Breast epithelium (tissue), 3 donors: Measurements from ENCODE around the gene LMTK3.

Experiments used
- CTCF ChIP-seq, 3 donors: fragments of 450-650 bp; IDR thresholded peaks; one replicate each; pipeline ENCODE4 v1.5.1; 2016 to 2017; ENCODE audit warnings: antibody characterized with exemption in 3 of 3, mild to moderate bottlenecking in 3 of 3, moderate library complexity in 3 of 3
- POLR2A ChIP-seq: fragments of 450-650 bp; IDR thresholded peaks from one replicate; pipeline ENCODE4 v1.6.1; 2016; ENCODE audit warnings: antibody characterized with exemption, mild to moderate bottlenecking, moderate library complexity

DNA sequence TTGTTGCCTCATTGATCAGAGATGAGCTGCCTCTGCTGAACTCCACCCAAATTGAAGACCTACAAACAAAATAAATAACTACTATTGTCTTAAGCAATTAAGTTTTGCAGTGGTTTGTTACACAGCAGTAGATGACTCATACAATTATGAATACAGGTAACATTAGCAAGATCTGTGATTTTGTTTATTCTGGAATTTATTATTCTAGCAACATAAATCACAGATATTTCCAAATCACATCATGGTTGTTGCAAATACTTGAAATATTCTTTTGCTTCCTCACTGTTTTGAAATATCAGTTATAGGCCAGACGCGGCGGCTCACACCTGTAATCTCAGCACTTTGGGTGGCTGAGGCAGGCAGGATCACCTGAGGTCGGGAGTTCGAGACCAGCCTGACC, 13.1 kb upstream of the LMTK3 start:
- TF ChIP-seq CTCF (IDR thresholded peaks at IDR 0.05) (no peak), POLR2A (no peak)
